ENCODE measurements around the gene PLGLB2. TPM values are rescaled to one million over a fixed set of nuclear protein-coding genes. Genes with fewer than 3 reads are reported as not detected.
"Not testable (repeated sequence)": the region's sequence is repeated elsewhere in the genome, so short reads cannot be mapped to it uniquely, and the experiment has no call there.

PLGLB2 gene
- total RNA-seq (1 to 10 TPM; 1.2 to 4.4 TPM), polyA plus RNA-seq (ENCODE audit: insufficient read length in 6 of 6) (1 to 10 TPM; 2.6 to 5.8 (median 3.4) TPM)
- long read RNA-seq, donor 1, partial matches to known transcripts, result 0 of 2 reads
- long read RNA-seq, donor 1, other reads (novel, unspliced or antisense), result 0 of 2 reads
- long read RNA-seq, donor 2, partial matches to known transcripts, result 0 of 2 reads
- long read RNA-seq, donor 2, other reads (novel, unspliced or antisense), result 0 of 2 reads
- long read RNA-seq, donor 3, result 0 reads
- long read RNA-seq, donor 4, result 0 reads
- long read RNA-seq, donor 5, result 0 reads
- long read RNA-seq, donor 6, result 0 reads
- long read RNA-seq, donor 7, result 0 reads
- long read RNA-seq, donor 8, result 0 reads
- long read RNA-seq, donor 9, result 0 reads
- long read RNA-seq, donor 10, partial matches to known transcripts, result 0 of 1 reads
- long read RNA-seq, donor 10, other reads (novel, unspliced or antisense), result 0 of 1 reads
- long read RNA-seq, donor 11, partial matches to known transcripts, result 0 of 2 reads
- long read RNA-seq, donor 11, other reads (novel, unspliced or antisense), result 0 of 2 reads
- long read RNA-seq, donor 12, partial matches to known transcripts, result 0 of 1 reads
- long read RNA-seq, donor 12, other reads (novel, unspliced or antisense), result 0 of 1 reads

DNA sequence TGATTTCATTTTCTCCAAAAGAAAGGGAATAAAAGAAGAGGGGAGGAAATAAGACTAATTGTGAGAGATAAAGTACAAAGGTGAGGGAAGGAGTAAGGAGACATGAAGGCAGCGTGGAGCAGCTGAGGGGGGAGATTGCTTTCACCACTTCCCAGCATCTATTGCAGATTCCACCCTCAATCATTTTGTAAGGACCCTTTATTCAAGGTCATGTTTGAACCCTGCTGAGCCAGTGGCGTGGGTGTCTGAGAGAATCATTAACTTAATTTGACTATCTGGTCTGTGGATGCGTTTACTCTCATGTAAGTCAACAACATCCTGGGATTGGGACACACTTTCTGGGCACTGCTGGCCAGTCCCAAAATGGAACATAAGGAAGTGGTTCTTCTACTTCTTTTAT lies at the start of gene PLGLB2:
TSS of gene PLGLB2 (plus strand) at position 297 of the 400 bp plus-strand sequence. CDS start at position 364, 67 bp downstream.
- ATAC-seq; H3K27me3 ChIP-seq; H3K4me3 ChIP-seq; H3K27ac ChIP-seq; H3K4me1 ChIP-seq; DNase-seq; intact Hi-C loops (cut with DNase I); H3K36me3 ChIP-seq; H3K9me3 ChIP-seq: not testable (repeated sequence)

GRCh38 chr2:87704572-87705323 lies 43.1 kb upstream of the PLGLB2 start:
- H3K27me3 ChIP-seq; H3K36me3 ChIP-seq; H3K4me1 ChIP-seq; H3K9me3 ChIP-seq; H3K27ac ChIP-seq; DNase-seq; H3K4me3 ChIP-seq; intact Hi-C loops (cut with DNase I); ATAC-seq: not testable (repeated sequence)

DNA sequence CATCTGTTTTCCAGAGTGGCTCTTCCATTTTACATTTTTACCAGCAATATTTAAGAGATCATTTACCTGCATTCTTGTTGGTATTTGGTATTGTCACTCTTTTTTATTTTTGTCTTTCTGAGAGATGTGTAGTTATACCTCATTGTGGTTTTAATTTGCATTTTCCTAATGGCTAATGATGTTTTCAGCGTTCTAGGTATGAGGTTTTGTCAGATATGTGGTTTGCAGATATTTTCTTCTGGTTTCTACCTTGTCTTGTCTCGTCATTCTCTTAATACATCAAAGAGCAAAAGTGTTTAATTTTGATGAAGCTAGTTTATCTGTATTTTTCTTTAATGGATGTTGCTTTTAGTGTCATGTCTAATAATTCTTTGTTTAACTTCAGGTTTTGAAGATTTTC lies 39.5 kb upstream of the PLGLB2 start:
- DNase-seq; H3K27me3 ChIP-seq; intact Hi-C loops (cut with DNase I); H3K36me3 ChIP-seq; H3K4me3 ChIP-seq; H3K27ac ChIP-seq; H3K4me1 ChIP-seq; ATAC-seq; H3K9me3 ChIP-seq: not testable (repeated sequence)

- H3K4me3 ChIP-seq; intact Hi-C loops (cut with DNase I); H3K9me3 ChIP-seq; H3K4me1 ChIP-seq; DNase-seq; H3K36me3 ChIP-seq; H3K27me3 ChIP-seq; H3K27ac ChIP-seq: not testable (repeated sequence)
- ATAC-seq, result peak; percentile 75
Measured at GRCh38 chr2:87727940-87728599, 19.8 kb upstream of the PLGLB2 start.

DNA sequence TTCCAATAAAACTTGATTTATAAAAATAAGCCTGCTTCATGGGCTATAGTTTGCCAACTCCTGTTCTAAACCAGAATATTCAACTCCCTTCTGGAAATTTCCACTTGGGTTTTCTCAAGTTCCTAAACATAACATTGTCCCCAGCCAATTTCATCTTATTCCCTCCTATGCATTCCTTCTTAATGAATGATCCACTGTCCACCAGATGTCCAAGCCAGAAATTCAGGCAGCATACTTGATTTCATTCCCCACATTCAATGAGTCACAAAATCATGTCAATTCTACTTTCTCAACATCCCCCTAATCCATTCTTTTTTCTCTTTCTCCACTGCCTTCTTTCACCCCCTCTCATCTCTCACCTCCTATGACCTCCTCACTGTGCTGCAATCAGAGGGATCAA lies 7.0 kb upstream of the PLGLB2 start:
- H3K4me1 ChIP-seq; DNase-seq; H3K9me3 ChIP-seq; intact Hi-C loops (cut with DNase I); H3K36me3 ChIP-seq; H3K27me3 ChIP-seq; ATAC-seq; H3K27ac ChIP-seq; H3K4me3 ChIP-seq: not testable (repeated sequence)

GRCh38 chr2:87742393-87743108 lies 5.3 kb upstream of the PLGLB2 start:
- peak; percentile 41 for ATAC-seq
- H3K27ac ChIP-seq; H3K4me1 ChIP-seq; H3K36me3 ChIP-seq; H3K27me3 ChIP-seq; H3K9me3 ChIP-seq; DNase-seq; H3K4me3 ChIP-seq; intact Hi-C loops (cut with DNase I): not testable (repeated sequence)

DNA sequence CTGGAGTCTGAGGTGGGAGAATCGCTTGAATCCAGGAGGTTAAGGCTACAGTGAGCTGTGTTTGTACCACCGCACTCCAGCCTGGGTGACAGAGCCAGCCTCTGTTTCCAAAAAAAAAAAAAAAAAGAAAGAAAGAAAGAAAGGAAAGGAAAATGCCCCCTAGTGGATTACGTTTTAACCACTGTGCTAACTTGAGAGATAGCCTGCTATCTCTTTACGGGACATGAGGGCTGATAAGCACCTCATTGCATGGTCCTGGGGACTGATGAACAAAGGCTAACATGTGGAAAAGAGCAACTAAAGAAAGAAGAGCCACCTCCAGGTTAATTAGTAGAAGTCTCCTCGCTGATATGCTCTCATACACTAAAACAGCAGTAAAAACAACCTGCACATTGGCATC lies 4.2 kb upstream of the PLGLB2 start:
- intact Hi-C loops (cut with DNase I); H3K27me3 ChIP-seq; H3K9me3 ChIP-seq; H3K27ac ChIP-seq; DNase-seq; H3K4me1 ChIP-seq; H3K4me3 ChIP-seq; H3K36me3 ChIP-seq; ATAC-seq: not testable (repeated sequence)

GRCh38 chr2:87745353-87745951 lies 2.4 kb upstream of the PLGLB2 start:
- H3K9me3 ChIP-seq; DNase-seq; H3K27me3 ChIP-seq; H3K4me1 ChIP-seq; H3K27ac ChIP-seq; intact Hi-C loops (cut with DNase I); H3K36me3 ChIP-seq; H3K4me3 ChIP-seq: not testable (repeated sequence)
- ATAC-seq, result peak; percentile 50

DNA sequence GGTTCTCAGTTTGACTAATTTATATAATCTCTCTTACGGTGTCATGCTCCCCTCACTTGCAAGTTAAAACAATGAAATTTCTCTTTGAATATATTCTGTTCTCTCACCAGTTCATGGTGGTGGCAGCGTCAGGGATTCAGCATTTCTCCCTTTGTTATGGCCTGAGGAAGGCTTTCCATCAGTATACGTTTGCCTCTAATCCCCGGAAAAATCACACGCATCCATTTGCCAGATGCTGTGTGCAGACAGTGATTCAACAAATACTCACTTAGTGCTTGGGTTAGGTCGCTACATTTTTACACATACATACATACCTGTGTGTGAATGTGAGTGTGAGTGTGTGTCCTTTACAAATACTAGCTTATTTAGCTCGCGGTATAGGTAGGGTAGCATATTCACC lies 637 bp downstream of the PLGLB2 start:
- H3K36me3 ChIP-seq; DNase-seq; H3K4me3 ChIP-seq; H3K9me3 ChIP-seq; ATAC-seq; intact Hi-C loops (cut with DNase I); H3K4me1 ChIP-seq; H3K27ac ChIP-seq; H3K27me3 ChIP-seq: not testable (repeated sequence)

GRCh38 chr2:87750560-87750959 lies 2.7 kb downstream of the PLGLB2 start:
- H3K9me3 ChIP-seq; H3K36me3 ChIP-seq; H3K4me1 ChIP-seq; DNase-seq; H3K27me3 ChIP-seq; H3K4me3 ChIP-seq; ATAC-seq; H3K27ac ChIP-seq; intact Hi-C loops (cut with DNase I): not testable (repeated sequence)

- DNase-seq; H3K4me1 ChIP-seq; H3K4me3 ChIP-seq; H3K27ac ChIP-seq; H3K36me3 ChIP-seq; H3K27me3 ChIP-seq; ATAC-seq; H3K9me3 ChIP-seq; intact Hi-C loops (cut with DNase I): not testable (repeated sequence)
Measured at GRCh38 chr2:87754759-87755158, 6.9 kb downstream of the PLGLB2 start.
